ES-I3 (cell line): Measurements from ENCODE around the gene WDR77.

Experiments used
- H3K36me3 ChIP-seq: 2 replicates; pipeline ENCODE4 v1.6.1; 2013; ENCODE audit warnings: mild to moderate bottlenecking, low read length, control low read depth, moderate library complexity; ENCODE audit not compliant: insufficient read depth
- H3K4me1 ChIP-seq: 2 replicates; pipeline ENCODE4 v1.6.1; 2013; ENCODE audit warnings: mild to moderate bottlenecking, control low read depth, low read length; ENCODE audit not compliant: insufficient read depth
- H3K9ac ChIP-seq: 2 replicates; pipeline ENCODE4 v1.6.1; 2013; ENCODE audit warnings: low read depth, mild to moderate bottlenecking, low read length, moderate library complexity
- H3K9me3 ChIP-seq: 2 replicates; pipeline ENCODE4 v1.6.1; 2013; ENCODE audit warnings: mild to moderate bottlenecking, low read length, moderate library complexity; ENCODE audit not compliant: control insufficient read depth, insufficient read depth

The WDR77 gene

DNA sequence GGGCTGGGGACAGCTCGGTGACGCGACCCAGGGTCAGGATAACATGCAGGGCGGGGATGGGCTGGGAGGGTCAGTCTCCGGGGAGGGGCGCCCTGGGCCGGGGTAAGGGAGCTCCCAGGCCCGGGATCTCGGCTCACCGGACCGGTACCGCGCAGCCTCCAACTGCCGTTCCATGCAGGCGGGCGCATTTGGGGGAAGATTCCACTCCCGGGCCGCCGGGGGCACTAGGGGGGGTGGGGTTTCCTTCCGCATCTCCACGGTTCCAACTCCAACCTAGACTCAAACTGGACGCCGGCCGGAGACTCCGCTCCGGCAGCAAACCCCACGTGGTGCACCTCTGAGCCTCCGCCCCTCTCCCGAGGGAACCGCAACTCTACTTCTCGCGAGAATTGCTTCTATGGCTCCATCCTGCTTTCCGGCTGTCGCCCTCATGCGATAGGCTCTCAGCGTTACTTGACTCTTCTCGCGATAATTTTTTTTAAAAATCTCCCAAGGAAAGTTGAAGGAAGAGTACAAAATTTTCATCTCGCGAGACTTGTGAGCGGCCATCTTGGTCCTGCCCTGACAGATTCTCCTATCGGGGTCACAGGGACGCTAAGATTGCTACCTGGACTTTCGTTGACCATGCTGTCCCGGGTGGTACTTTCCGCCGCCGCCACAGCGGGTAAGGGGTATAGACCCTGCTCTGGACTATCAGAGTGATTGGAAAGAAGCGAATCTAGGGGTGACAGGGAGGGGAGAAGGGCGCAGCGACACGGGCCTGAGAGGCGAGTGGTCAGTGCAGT is at the start of gene WDR77, which contains the start of gene ATP5PB:
Gene WDR77 (minus strand): TSS at position 339 of the 785 bp plus-strand sequence. CDS start 87 bp downstream, at position 252.
Gene ATP5PB (plus strand): TSS at position 547 of the 785 bp plus-strand sequence. CDS start 78 bp downstream, at position 625.
- Histone ChIP-seq H3K36me3 (peaks cover 29% of the 10 kb centered on the region), H3K9ac (peak within 1 kb of the TSS; percentile 88), H3K9me3 (no peaks in the 10 kb centered on the region), H3K4me1 (no peaks in the 10 kb centered on the region; the same call in 1 of the 2 replicates)

DNA sequence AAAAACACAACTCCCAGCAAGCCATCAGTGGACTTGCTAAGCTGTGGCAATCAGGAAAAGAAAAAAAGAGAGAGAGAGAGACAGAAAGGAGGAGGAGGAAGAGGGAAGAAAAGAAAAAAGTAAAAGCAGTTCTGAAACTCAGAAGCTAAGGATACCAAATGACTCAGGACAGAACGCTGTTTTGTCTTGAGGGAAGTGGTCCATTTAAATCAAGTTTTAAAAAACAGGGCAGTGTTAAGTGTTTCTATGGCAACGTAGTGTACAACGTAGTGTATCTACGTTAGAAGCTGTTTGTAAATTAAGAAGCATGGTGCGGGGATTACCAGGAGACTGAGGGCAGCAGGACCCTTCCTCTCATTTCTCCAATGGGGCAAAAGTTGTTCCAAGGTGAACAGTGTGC is 48.5 kb upstream of the WDR77 start:
- Histone ChIP-seq H3K36me3 (no peaks in the 10 kb centered on the region), H3K4me1 (no peaks in the 10 kb centered on the region), H3K9ac (no peak overlapping the region), H3K9me3 (no peaks in the 10 kb centered on the region; the same call in 1 of the 2 replicates)

DNA sequence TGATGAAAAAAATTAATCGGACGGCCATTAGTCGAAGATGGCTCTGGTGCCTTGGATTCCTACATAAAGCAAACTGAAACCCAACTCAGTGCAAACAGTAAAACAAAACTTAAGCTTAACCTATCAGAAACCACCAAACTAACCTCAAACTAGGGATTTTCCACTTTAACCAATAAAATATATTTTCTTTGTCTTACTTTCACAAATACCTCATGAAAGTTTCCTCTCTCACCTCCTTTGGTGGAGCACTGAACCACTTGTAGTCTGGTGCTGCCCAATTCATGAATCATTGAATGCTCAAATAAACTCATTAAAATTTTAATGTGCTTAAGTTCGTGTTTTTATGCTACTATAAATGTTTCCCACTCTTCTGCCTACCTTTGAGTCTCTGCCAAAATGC is 47.3 kb upstream of the WDR77 start:
- H3K9ac ChIP-seq: no peak overlapping the region
- H3K4me1 ChIP-seq: no peaks in the 10 kb centered on the region
- no peaks in the 10 kb centered on the region; the same call in 1 of the 2 replicates for H3K9me3 ChIP-seq
- H3K36me3 ChIP-seq: no peaks in the 10 kb centered on the region

DNA sequence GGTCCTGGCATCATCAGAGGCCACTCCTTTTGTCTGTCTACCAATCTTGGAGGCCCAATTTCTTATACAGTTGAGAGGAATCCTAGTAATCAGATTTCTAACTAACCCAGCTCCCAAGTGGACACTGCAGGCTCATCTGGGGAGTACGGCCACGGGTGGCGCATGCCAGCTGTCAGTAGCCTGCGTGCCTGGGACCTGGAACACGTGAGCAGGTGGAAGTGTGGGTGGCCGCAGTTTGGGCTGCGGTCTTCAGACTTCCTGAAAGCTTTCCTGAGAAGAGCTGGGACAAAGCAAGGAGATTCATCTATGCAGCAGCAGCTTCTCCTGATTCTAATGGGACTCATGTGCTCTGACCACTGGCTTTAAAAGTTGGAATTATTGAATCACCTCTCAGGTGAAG is 42.0 kb upstream of the WDR77 start:
- Histone ChIP-seq H3K9ac (no peak overlapping the region), H3K36me3 (no peaks in the 10 kb centered on the region), H3K9me3 (no peaks in the 10 kb centered on the region), H3K4me1 (no peaks in the 10 kb centered on the region)

DNA sequence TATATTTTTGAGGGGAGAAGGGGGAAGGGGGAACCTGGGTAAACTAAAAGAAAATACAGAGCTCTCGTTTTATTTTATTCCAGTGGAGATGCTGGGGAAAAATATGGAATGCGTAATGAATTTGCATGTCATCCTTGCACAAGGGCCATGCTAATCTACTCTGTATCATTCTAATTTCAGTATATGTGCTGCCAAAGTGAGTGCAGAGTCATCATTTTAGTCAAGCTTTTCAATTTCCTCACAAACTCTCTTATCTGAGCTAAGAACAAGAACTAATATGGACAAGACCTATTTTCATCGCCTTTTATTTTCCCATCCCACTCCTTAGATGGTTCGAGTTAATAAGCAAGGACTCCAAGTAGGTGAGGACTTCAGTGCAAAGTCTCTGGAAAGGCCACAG is 41.2 kb upstream of the WDR77 start:
- no peak overlapping the region for H3K9ac ChIP-seq
- no peaks in the 10 kb centered on the region for H3K9me3 ChIP-seq
- H3K4me1 ChIP-seq: no peaks in the 10 kb centered on the region
- H3K36me3 ChIP-seq: no peaks in the 10 kb centered on the region

DNA sequence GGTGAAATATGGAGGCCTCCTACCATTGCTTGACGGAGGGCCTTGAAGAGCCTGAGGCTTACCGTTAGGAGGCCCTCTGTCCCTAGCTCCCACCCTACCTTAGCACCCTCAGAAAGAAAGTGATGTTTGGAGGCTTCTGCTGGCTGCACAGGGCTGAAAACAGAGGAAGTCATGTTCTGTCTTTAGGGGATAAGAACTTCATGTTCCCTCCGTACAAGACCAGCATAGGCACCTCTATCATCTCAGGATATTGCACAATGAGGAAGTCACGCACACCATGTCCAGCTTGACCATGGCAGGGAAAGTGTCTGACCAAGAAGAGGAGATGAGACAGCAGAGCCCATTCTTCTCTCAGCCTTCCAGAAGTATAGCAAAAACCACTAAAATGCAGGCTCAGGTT is 40.5 kb upstream of the WDR77 start:
- Histone ChIP-seq H3K4me1 (no peaks in the 10 kb centered on the region), H3K36me3 (no peaks in the 10 kb centered on the region), H3K9me3 (no peaks in the 10 kb centered on the region), H3K9ac (no peak overlapping the region)

DNA sequence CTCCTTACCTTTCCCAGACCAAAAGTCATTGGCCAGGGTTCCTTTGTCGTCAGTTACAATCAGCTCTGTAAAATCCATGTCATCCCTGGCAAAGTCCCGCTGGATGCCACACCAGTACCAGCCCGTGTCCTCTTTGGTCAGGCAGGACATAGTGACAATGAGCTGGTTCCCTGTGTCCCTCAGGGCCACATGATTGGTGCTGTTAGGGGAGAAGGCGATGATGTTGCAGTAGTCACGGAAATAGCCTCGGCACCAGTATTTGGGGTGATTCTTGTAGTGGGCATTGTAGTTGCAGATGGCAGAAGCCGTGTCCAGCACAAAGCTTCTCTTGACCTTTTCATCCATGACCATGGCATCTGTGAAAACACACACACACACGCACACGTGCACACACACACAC is 39.6 kb upstream of the WDR77 start:
- Histone ChIP-seq H3K9ac (no peak overlapping the region), H3K9me3 (no peaks in the 10 kb centered on the region), H3K36me3 (no peaks in the 10 kb centered on the region), H3K4me1 (no peaks in the 10 kb centered on the region)

DNA sequence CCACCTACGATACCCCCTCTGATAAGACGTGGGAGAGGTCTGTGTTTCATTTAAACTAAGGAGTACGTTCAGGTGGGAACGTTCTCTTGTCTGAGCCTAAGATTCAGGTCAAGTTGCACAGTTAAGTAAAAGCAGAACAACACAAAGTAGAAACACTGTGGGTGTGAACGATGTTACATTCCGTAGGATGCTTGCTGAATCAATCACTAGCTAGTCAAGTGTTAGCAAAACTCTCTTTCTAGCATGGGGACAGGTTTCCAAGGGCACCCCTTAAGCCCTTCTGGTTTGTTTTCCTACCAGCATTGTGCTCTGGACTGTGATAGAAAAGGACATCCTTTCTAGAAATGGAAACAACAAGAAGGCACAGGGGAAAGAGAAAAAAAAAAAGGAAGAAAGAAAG is 38.1 kb upstream of the WDR77 start:
- H3K9me3 ChIP-seq: no peaks in the 10 kb centered on the region

DNA sequence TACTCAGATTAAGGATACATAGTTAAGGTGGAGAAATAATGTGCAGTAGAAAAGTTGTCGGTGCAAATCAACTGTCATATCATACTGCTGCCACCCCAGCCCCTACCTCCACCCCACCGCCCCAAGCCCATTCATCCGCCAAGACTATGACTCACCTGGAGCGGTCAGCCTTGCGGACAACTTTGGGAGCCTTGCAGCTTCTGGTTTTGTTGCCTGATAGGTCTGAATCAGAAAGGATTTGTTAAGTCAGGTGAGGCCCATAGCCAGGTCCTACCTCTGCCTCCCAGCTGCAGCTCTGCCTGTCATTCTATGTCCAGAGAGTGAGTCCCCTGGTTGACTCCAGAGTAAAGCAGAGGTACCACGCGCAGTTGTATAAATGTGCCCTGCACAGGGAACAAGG is 37.4 kb upstream of the WDR77 start:
- H3K36me3 ChIP-seq: no peaks in the 10 kb centered on the region
- H3K9ac ChIP-seq: no peak overlapping the region
- no peaks in the 10 kb centered on the region for H3K9me3 ChIP-seq
- H3K4me1 ChIP-seq: no peaks in the 10 kb centered on the region

More for the DNA sequence above, 38.1 kb upstream of the WDR77 start:
- no peak overlapping the region for H3K9ac ChIP-seq
- H3K36me3 ChIP-seq: no peaks in the 10 kb centered on the region
- H3K4me1 ChIP-seq: no peaks in the 10 kb centered on the region

DNA sequence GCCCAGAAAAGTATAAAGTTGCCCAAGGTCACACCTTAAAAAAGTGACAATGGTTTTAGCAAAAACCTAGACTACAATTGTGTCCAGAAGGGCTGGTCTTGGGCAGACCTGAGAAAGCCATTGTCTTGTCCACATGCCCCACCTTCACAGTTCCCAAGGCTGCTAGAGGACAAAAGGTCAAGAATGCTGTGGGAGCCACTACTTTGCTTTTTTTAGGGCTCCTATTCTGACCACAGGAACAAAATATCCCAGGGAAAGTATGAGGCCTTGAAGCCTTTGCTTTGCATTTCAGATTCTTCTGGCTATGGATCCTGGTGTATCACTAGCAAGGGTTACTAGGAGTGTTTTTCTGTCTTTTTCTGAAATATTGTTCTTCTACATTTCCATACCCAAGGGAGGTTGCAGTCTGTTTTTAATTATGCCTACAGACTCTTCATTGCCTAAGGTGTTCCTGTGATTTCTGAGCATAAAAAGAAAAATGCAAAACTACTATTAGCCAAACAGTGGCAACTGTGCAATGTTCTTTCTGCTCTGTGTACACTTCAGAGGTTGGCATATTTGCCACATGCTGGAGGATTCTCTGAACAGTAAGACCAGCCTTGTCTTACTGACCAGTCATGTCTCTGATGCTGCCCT is 35.5 kb upstream of the WDR77 start:
- Histone ChIP-seq H3K9ac (no peak overlapping the region), H3K4me1 (no peaks in the 10 kb centered on the region)

DNA sequence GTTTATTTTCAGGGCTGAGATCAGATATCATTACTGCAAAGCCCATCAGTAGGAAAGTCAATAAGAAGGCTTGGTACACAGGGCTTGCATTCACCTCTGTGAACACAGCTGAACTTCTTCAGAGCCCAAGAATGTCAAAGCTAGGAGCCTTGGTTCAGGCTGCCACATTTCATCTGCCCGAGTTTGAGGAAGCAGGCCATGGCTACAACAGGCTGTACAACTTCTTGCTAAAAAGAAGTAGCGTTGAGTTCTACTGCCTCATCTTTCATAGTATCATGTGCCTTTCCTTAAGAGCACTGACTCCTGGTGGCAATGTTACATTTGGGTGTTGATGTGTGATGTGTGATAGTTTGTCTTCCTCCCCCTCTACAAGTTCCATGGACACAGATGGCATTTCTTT is 34.8 kb upstream of the WDR77 start:
- Histone ChIP-seq H3K4me1 (no peaks in the 10 kb centered on the region), H3K36me3 (no peaks in the 10 kb centered on the region), H3K9me3 (no peaks in the 10 kb centered on the region), H3K9ac (no peak overlapping the region)

More for the DNA sequence above, 35.5 kb upstream of the WDR77 start:
- Histone ChIP-seq H3K36me3 (no peaks in the 10 kb centered on the region), H3K9me3 (no peaks in the 10 kb centered on the region)

DNA sequence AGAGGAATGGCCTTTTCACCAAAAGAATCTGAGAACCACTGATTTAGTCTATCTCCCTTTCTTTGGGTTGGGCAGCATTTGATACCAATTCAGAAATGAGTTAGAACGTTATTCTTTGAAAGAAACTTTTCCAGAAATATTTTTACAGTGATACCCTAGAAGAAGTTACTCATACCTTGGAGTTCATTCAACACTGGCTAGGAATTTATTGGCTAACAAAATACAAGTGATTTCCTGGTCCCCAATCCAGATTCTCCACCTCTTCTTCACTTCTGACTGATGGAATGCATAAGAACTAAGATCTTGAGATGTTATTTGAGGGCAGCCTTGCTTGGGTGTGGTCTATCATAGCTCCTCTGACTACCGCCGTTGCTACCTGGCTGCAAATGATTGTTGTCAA is 34.1 kb upstream of the WDR77 start:
- Histone ChIP-seq H3K4me1 (no peaks in the 10 kb centered on the region), H3K9me3 (no peaks in the 10 kb centered on the region), H3K9ac (no peak overlapping the region), H3K36me3 (no peaks in the 10 kb centered on the region)

DNA sequence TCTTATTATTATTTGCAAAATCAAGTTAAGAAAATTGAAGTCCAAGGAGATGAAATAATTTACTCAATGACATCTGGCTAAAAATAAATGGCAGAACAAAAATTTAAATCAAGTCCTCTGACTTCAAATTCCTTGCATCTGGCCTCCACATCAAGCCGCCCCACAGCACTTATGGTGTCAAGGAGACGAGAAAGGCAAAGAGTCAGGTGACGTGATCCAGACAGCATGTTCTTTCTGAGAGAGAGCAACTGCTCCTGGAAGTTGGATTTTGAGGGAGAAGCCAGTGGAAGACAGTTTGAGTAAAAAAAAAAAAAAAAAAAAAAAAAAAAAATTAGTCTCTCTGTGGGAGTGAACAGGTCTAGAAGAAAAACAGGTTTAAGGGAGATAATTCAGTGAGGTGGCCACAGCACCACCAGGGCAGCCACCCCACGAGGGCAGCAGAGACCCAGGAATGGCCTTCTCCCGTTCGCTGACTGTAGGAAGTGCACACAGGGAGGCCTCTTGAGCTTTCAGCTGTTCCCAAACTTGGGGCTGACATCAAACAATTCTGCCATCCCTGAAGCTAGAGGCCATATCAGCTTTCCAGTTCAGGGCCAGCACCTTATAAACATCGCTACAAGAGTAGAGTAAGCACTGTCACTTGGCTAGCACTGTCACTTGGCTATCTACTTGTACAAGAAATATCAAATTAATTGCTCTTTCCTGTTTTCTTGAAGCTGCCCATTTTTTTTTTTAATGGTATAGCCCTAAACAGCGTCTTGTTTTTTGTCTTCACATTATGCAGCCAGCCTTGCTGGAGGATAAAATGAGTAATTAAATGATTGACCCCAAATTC is 32.5 kb upstream of the WDR77 start:
- no peaks in the 10 kb centered on the region for H3K9me3 ChIP-seq
- no peak overlapping the region for H3K9ac ChIP-seq
- H3K4me1 ChIP-seq: no peaks in the 10 kb centered on the region
- no peaks in the 10 kb centered on the region for H3K36me3 ChIP-seq

DNA sequence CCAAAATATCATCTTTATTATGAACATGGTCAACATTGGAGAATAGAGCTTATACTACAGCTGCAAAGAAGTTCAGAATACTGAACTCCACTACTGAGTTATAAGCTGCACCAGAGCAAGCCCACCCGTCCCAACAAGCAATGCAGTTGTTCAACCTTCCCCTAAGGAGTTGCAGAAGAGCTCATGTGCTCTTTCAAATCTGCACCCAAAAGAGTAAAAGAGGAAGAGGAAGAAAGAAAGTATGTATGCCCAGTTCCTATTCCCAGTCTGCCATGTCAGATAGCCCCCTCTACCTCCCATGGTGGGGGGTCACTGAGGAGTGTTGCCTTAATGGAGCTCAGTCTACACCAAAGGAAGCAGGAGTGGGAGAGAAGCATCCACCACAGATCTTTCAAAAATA is 31.6 kb upstream of the WDR77 start:
- H3K4me1 ChIP-seq: no peaks in the 10 kb centered on the region
- no peak overlapping the region for H3K9ac ChIP-seq
- H3K9me3 ChIP-seq: no peaks in the 10 kb centered on the region
- H3K36me3 ChIP-seq: no peaks in the 10 kb centered on the region
